HG03469 (cell line): ENCODE results near the gene MYO15A.
A peak's percentile ranks its signal among the peaks of the same experiment; 100 is the strongest.

Source experiments
- ATAC-seq: cut with Tn5 transposase; IDR thresholded peaks from one replicate; pipeline ENCODE4 v1.9.1; 2021; ENCODE audit warnings: mild to moderate bottlenecking, moderate library complexity, moderate number of reproducible peaks; ENCODE audit not compliant: unreplicated experiment

Gene MYO15A

DNA sequence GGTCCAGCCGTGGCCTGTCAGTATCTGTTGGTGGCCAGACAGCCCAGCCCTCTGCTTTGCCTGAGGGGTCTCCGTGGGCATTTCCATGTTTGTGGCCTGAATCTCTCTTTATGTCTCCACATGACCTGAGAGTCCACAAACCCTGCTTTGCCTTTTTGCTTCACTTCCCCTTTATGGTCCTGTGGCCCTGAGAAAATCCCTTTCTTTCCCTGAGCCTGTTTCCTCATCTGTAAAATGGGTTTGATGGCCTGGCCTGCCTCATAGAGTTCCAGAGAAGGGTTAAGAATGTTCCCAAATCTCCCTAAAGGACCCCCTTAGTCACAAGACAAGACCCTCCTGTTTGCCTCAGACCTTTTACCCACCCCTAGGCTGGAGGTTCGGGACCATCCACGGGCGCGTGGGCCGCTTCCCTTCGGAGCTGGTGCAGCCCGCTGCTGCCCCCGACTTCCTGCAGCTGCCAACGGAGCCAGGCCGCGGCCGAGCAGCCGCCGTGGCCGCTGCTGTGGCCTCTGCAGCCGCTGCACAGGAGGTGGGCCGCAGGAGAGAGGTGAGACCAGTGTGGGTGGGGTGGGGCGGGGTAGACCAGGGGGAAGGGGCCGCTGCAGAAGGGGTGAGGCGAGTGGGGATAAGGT lies 48.9 kb downstream of the MYO15A start:
- ATAC-seq: no peak

DNA sequence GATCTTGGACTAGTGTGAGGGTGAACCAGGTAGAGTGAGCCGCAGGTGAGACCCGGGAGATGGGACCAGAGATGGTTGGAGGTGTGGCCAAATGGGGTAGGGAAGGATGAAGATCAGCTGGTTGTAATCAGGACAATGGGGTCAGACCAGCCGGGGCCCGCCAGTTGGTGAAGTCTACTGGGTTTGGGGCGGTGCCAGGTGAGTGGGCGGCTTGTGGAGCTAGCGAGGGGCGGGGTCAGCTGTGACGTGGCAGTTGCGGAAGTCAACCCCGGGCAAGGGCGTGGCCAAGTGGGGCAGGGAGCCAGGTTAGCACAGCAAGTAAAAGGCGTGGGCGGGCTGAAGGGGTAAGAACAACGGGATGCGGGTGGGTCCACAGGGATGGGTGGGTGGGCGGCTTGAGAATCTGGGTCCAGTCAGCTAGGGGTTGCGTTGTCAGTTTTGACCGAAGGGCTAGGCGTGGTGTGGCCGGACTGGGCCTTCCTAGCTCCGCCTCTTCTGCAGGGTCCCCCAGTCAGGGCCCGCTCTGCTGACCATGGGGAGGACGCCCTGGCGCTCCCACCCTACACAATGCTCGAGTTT lies 49.6 kb downstream of the MYO15A start:
- no peak for ATAC-seq

- ATAC-seq: no peak
Measured at GRCh38 chr17:18159551-18160120, 51.1 kb downstream of the MYO15A start.

- no peak for ATAC-seq
Measured at GRCh38 chr17:18160128-18160856, 51.7 kb downstream of the MYO15A start.

- ATAC-seq: no peak
Measured at GRCh38 chr17:18161207-18162145, 52.9 kb downstream of the MYO15A start.

GRCh38 chr17:18163547-18163946 lies 55.0 kb downstream of the MYO15A start:
- ATAC-seq: no peak

DNA sequence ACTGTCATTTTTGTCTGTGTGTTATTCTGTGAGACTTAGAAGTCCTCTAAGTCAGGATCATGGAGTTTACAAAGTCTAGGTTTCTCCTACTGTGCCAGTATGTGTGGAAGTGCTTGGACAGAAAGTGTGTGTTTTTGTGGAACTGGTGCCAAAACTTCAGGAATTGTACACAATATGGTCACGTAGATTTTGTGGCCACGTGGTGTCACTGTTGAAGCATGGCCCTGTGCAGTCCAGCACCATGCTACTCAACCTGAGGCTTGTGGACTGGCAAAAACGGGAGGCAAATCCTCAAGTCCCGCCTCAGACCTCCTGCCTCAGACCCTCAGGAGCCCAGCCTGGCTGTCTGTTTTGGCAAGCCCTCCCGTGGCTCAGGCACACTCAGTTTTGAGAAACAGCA lies 58.3 kb downstream of the MYO15A start:
- no peak for ATAC-seq

GRCh38 chr17:18167421-18167820 lies 58.9 kb downstream of the MYO15A start:
- ATAC-seq: no peak

GRCh38 chr17:18172531-18173278 lies 64.1 kb downstream of the MYO15A start:
- ATAC-seq: no peak

DNA sequence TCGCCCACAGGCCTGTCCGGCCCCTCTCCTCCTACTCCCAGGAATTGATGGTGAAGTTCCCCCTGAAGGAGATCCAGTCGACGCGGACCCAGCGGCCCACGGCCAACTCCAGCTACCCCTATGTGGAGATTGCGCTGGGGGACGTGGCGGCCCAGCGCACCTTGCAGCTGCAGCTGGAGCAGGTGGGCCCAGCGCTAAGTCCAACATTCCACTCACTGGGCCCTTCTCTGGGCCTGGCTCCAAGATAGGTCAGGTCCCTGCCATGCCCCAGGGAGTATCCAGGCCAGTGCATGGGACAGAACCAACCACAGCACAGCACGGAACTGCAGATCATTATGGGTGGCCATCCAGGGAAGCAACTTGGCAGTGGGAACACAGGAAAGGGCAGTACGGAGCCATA lies 65.2 kb downstream of the MYO15A start:
- ATAC-seq: no peak

DNA sequence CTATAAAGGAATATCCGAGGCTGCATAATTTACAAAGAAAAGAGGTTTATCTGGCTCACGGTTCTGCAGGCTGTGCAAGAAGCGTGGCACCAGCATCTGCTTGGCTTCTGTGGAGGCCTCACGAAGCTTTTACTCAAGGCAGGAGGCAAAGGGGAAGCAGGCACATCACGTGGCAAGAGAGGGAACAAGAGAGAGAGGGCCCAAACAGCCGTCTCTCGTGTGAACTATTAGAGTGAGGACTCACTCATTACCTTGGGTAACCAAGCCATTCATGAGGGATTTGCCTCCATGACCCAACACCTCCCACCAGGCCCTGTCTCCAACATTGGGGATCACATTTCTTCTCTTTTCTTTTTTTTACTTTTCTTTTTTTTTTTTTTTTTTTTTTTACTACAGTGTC lies 67.6 kb downstream of the MYO15A start:
- ATAC-seq: no peak

- no peak for ATAC-seq
Measured at GRCh38 chr17:18177133-18177532, 68.6 kb downstream of the MYO15A start.

DNA sequence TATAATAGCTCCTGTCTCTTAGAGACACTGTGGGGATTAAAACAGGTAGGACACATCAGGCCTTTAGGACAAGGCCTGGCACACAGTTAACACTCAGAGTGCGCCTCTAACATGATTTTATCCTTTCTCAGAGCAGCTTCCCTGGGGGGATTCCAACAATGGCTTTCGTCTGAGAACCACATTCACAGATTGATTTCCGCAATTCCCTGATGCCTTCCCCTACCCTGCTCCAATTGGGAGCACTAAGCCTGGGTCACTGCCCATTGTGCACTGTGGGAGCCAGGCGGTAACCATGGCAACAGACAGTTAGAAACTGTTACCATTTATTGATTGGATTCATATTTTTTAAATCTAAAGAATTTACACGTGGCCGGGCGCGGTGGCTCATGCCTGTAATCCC lies 69.2 kb downstream of the MYO15A start:
- no peak for ATAC-seq

- no peak for ATAC-seq
Measured at GRCh38 chr17:18179196-18179595, 70.6 kb downstream of the MYO15A start.

DNA sequence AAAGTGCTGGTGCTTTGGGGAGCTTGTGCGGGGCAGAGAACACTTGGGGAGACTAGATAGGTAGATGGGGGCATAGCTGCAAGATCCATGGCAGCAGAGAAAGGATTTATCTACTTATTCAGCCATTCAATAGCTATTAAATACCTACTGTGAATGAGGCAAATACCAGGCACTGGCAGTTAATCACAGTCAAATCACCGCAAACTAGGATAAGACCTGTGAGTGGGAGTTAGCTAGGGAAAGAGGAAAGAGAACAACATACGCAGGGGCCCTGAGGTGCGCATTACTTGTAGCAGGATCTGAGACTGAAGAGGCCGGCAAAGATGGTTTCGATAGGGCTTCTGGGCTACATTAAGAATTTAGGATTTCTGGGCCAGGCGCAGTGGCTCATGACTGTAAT lies 71.2 kb downstream of the MYO15A start:
- ATAC-seq: no peak

DNA sequence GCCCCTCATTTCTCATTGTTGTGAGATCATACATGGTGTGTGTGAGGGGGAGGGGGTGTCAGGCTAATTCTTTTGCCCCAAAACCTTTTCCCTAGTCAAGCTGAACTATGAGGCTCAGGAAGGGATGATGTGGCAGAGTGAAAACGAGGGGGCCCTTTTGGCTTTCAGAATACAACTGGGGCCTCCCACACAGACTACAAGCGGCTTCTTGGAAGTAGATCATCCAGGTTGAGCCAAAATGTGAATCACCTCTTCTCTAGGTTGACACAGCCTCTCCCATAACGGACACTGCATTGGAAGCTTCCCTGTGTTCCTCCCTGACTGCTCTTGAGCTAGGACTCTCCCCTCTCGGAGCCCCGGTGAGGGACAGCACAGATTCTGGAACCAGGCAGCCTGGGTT lies 72.8 kb downstream of the MYO15A start:
- ATAC-seq: no peak

- ATAC-seq: no peak
Measured at GRCh38 chr17:18182110-18182977, 73.8 kb downstream of the MYO15A start.

DNA sequence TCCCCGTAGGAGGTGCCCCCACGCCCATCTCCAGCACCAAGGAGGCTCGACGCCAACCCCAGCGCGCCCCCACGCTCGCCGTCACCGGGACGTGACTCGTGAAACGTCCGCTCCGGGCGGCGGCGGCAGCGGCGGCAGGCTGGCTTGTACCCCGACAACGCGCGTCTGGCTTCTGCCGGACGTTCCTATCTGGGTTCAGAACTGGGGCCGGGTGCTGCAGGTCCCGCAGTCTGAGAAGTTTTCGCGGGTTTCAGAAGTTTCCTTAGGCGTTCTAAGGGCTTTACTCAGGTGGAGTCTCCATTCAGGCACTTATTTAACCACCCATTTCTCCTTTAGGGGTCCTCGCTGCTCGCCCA lies 74.4 kb downstream of the MYO15A start:
- ATAC-seq: peak; percentile 14
